Measurements from ENCODE around the gene TTC12. TPM values are rescaled to one million over a fixed set of nuclear protein-coding genes. Genes with fewer than 3 reads are reported as not detected.

Gene TTC12
- total and polyA plus RNA-seq, 10 of the 15 experiments (the other 5 are each of a cell fraction or from before 2014, with no cell fraction given), result 3.7 to 14.0 (median 8.1) TPM

DNA sequence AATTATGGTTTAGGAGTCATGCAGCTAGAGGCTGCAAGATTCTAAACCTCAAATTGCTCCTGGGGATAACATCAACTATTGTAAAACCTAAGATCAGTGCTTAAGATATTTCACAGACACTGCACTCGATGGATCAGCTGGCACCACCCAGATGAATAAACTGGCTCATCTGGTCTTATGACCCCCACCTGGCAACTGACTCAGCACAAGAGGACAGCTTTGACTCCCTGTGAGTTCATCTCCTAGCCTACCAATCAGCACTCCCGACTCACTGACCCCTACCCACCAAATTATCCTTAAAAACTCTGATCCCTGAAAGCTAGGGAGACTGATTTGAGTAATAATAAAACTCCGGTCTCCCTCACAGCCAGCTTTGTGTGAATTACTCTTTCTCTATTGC lies 782 bp upstream of the TTC12 start (continued):
- TF ChIP-seq, protein P1, sequence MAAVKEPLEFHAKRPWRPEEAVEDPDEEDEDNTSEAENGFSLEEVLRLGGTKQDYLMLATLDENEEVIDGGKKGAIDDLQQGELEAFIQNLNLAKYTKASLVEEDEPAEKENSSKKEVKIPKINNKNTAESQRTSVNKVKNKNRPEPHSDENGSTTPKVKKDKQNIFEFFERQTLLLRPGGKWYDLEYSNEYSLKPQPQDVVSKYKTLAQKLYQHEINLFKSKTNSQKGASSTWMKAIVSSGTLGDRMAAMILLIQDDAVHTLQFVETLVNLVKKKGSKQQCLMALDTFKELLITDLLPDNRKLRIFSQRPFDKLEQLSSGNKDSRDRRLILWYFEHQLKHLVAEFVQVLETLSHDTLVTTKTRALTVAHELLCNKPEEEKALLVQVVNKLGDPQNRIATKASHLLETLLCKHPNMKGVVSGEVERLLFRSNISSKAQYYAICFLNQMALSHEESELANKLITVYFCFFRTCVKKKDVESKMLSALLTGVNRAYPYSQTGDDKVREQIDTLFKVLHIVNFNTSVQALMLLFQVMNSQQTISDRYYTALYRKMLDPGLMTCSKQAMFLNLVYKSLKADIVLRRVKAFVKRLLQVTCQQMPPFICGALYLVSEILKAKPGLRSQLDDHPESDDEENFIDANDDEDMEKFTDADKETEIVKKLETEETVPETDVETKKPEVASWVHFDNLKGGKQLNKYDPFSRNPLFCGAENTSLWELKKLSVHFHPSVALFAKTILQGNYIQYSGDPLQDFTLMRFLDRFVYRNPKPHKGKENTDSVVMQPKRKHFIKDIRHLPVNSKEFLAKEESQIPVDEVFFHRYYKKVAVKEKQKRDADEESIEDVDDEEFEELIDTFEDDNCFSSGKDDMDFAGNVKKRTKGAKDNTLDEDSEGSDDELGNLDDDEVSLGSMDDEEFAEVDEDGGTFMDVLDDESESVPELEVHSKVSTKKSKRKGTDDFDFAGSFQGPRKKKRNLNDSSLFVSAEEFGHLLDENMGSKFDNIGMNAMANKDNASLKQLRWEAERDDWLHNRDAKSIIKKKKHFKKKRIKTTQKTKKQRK (IDR thresholded peaks at IDR 0.05; ENCODE audit: low read depth, low read length), result no peak

DNA sequence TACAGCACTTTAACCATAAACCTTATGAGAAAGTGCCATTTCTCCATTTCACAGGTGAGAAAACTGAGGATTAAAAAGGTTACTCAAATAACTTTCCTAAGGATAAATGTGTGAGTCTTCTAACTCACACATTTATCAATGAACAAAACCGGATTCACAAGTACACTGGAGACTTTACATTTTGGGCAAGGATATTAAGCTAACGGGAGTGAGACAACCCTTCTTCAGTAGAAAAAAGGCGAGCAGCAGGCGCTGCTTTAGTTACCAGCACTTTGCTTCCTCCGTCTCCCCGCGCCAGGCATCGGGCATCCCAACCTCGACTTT lies 356 bp upstream of the TTC12 start:
- no peak for DNase-seq (ENCODE audit: low read depth, low spot score)
- in situ Hi-C loops (cut with MboI), result loop anchor here (5.0 to 10.0 kb wide), 2 partner anchors 218 to 461 kb away; partner anchors contain the start of genes CLDN25 and ZW10
- peak overlapping the region; percentile 27; the same call in 1 of the 2 replicates for H3K27ac ChIP-seq (ENCODE audit: control insufficient read depth, insufficient read depth)
- H3K36me3 ChIP-seq (ENCODE audit: control insufficient read depth in 2 of 2, insufficient read depth in 2 of 2, low read length in 1 of 2), result no peaks in the 10 kb centered on the region
- no peak for FAIRE-seq
- ChIA-PET CTCF (interaction anchor here (0.6 to 1.6 kb wide), 6 partner anchors 10 to 417 kb away, joined by 3 to 5 read pairs (median 3); no protein-coding TSS in a partner anchor), RAD21 (ENCODE audit: unreplicated experiment) (interaction anchor here (0.9 to 1.4 kb wide), 2 partner anchors 7 to 50 kb away, joined by 3 read pairs; no protein-coding TSS in a partner anchor), POLR2A (interaction anchor here (0.7 kb wide), 1 partner anchor 21 kb away, joined by 3 read pairs; no protein-coding TSS in a partner anchor), SMC1A (ENCODE audit: uncharacterized antibody, unreplicated experiment) (interaction anchor here (0.9 to 1.5 kb wide), 4 partner anchors 10 to 218 kb away, joined by 3 to 4 read pairs (median 4); no protein-coding TSS in a partner anchor)
- H3K4me2 ChIP-seq (ENCODE audit: control insufficient read depth, insufficient read depth), result peak overlapping the region; percentile 75
- intact Hi-C loops (cut with micrococcal nuclease; ENCODE audit: unreplicated experiment), result no loop called here
- H3K4me1 ChIP-seq (ENCODE audit: control insufficient read depth, insufficient read depth, low read length), result peaks cover 10% of the 10 kb centered on the region
- peak overlapping the region; percentile 92 for H2AFZ ChIP-seq (ENCODE audit: control insufficient read depth, low read depth, low read length)
- H3K27me3 ChIP-seq (replicated peaks in 1 of 2; ENCODE audit: control insufficient read depth in 2 of 2, insufficient read depth in 2 of 2, low read length in 1 of 2), result no peaks in the 10 kb centered on the region
- WGBS (ENCODE audit: insufficient coverage, insufficient replicate concordance, low lambda C conversion rate, missing lambda C conversion rate), result 3% methylated on average over 9 of the region's 9 CpGs
- H4K20me1 ChIP-seq (ENCODE audit: control insufficient read depth, insufficient read depth), result no peaks in the 10 kb centered on the region
- H3K4me3 ChIP-seq, result peak overlapping the region; percentile 83
- ATAC-seq, result no peak
- peaks cover 2% of the 10 kb centered on the region for H3K79me2 ChIP-seq (ENCODE audit: control insufficient read depth, insufficient read depth, low read length)
- TF ChIP-seq HDAC6 (IDR thresholded peaks at IDR 0.05; ENCODE audit: unreplicated experiment) (no peak), RB1 (IDR thresholded peaks at IDR 0.05; ENCODE audit: borderline replicate concordance) (no peak), SIN3A (IDR thresholded peaks at IDR 0.05; ENCODE audit: low read depth, low read length) (0 out of 2 replicates have a peak, but pooled peaks have one; percentile 2), CBFB (IDR thresholded peaks at IDR 0.05; ENCODE audit: low read depth) (no peak), PAX8 (IDR thresholded peaks at IDR 0.05) (no peak), ASH2L (IDR thresholded peaks at IDR 0.05; ENCODE audit: borderline replicate concordance, low read depth) (no peak), HCFC1 (IDR thresholded peaks at IDR 0.05; ENCODE audit: low read length) (0 out of 2 replicates have a peak, but pooled peaks have one; percentile 9), JUNB (IDR thresholded peaks at IDR 0.05) (no peak), MYC (IDR thresholded peaks at IDR 0.05; ENCODE audit: insufficient read depth, insufficient read length, insufficient replicate concordance, low read length, severe bottlenecking) (no peak), TCF12 (IDR thresholded peaks at IDR 0.05; ENCODE audit: low read depth, low read length) (no peak), ESRRA (IDR thresholded peaks at IDR 0.05; ENCODE audit: low read length) (no peak)
- TF ChIP-seq, protein P2, sequence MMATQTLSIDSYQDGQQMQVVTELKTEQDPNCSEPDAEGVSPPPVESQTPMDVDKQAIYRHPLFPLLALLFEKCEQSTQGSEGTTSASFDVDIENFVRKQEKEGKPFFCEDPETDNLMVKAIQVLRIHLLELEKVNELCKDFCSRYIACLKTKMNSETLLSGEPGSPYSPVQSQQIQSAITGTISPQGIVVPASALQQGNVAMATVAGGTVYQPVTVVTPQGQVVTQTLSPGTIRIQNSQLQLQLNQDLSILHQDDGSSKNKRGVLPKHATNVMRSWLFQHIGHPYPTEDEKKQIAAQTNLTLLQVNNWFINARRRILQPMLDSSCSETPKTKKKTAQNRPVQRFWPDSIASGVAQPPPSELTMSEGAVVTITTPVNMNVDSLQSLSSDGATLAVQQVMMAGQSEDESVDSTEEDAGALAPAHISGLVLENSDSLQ (IDR thresholded peaks at IDR 0.05), result no peak
- TF ChIP-seq, protein P3, sequence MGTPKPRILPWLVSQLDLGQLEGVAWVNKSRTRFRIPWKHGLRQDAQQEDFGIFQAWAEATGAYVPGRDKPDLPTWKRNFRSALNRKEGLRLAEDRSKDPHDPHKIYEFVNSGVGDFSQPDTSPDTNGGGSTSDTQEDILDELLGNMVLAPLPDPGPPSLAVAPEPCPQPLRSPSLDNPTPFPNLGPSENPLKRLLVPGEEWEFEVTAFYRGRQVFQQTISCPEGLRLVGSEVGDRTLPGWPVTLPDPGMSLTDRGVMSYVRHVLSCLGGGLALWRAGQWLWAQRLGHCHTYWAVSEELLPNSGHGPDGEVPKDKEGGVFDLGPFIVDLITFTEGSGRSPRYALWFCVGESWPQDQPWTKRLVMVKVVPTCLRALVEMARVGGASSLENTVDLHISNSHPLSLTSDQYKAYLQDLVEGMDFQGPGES (IDR thresholded peaks at IDR 0.05), result 0 out of 2 replicates have a peak, but pooled peaks have one; percentile 6
- no peaks in the 10 kb centered on the region for H3K9me3 ChIP-seq (replicated peaks; ENCODE audit: control insufficient read depth, insufficient read depth, low read length)
- H3K9ac ChIP-seq (ENCODE audit: control insufficient read depth, insufficient read depth, low read length), result peak overlapping the region; percentile 57
- no TSS peak for BruUV-seq (replicated peaks)
